Muscle of leg (tissue), 11 donors: ENCODE data around the gene ARHGAP23. TPM values are rescaled to one million over a fixed set of nuclear protein-coding genes. Genes with fewer than 3 reads are reported as not detected.

ENCODE experiments used
- DNase-seq: peaks from one replicate; pipeline ENCODE4 v3.0.0; 2013
- H3K27ac ChIP-seq: one replicate; pipeline ENCODE4 v1.5.1; 2013; ENCODE audit warnings: mild to moderate bottlenecking, low read length, control low read depth
- H3K27me3 ChIP-seq: one replicate; pipeline ENCODE4 v1.6.1; 2013; ENCODE audit warnings: low read length; ENCODE audit not compliant: control insufficient read depth, insufficient read depth
- H3K36me3 ChIP-seq: one replicate; pipeline ENCODE4 v1.6.1; 2013; ENCODE audit warnings: low read length; ENCODE audit not compliant: control insufficient read depth, insufficient read depth
- H3K4me1 ChIP-seq: one replicate; pipeline ENCODE4 v1.6.1; 2013; ENCODE audit warnings: low read length; ENCODE audit not compliant: control insufficient read depth, insufficient read depth
- H3K4me3 ChIP-seq: one replicate; pipeline ENCODE4 v1.5.1; 2013; ENCODE audit warnings: low read length, control low read depth
- H3K9me3 ChIP-seq: replicated peaks from 2 replicates; pipeline ENCODE4 v1.6.1; 2013; ENCODE audit warnings: low read depth, low read length; ENCODE audit not compliant: control insufficient read depth
- whole genome bisulfite sequencing: methylation state at CpG from one replicate; pipeline ENCODE4 v1.1.5; 2013; ENCODE audit warnings: missing lambda C conversion rate; ENCODE audit not compliant: insufficient coverage; 5-methylcytosine and 5-hydroxymethylcytosine counted together
- polyA plus RNA-seq, 8 donors: library from polyadenylated mRNA; unstranded; fragments of 120-200 nt; gene quantifications; one replicate each; pipeline versions ENCODE4 v1.2.1 to v1.2.3, GENCODE V29; 2013; ENCODE audit warnings: inconsistent platforms in 1 of 8, low replicate concordance in 1 of 8; ENCODE audit not compliant: insufficient read length in 8 of 8, insufficient read depth in 1 of 8
- total RNA-seq: library from RNA; stranded (reverse); fragments of 120-200 nt; gene quantifications from one replicate; pipeline ENCODE4 v1.2.4, GENCODE V29; 2013

ARHGAP23 gene
- total and polyA plus RNA-seq, 9 donors, result 17.1 to 44.2 (median 35.8) TPM

- Histone ChIP-seq H3K4me3 (no peak overlapping the region), H3K4me1 (peaks cover 9% of the 10 kb centered on the region), H3K27ac (no peak overlapping the region), H3K9me3 (no peaks in the 10 kb centered on the region), H3K36me3 (peaks cover 52% of the 10 kb centered on the region), H3K27me3 (peaks cover 2% of the 10 kb centered on the region)
- DNase-seq, result no peak
- WGBS, result 89% methylated on average over 12 of the region's 14 CpGs
These were observed 76.0 kb downstream of the ARHGAP23 start for GRCh38 chr17:38504216-38504615.

- Histone ChIP-seq H3K9me3 (no peaks in the 10 kb centered on the region), H3K27me3 (peaks cover 22% of the 10 kb centered on the region), H3K36me3 (peaks cover 42% of the 10 kb centered on the region), H3K4me1 (peaks cover 23% of the 10 kb centered on the region), H3K4me3 (no peak overlapping the region), H3K27ac (no peak overlapping the region)
- WGBS, result 100% methylated on average over 1 of the region's 3 CpGs
- no peak for DNase-seq
These were observed 79.2 kb downstream of the ARHGAP23 start for GRCh38 chr17:38507436-38507835.

- H3K4me3 ChIP-seq, result no peak overlapping the region
- no peaks in the 10 kb centered on the region for H3K9me3 ChIP-seq
- peaks cover 26% of the 10 kb centered on the region for H3K27me3 ChIP-seq
- no peak overlapping the region for H3K27ac ChIP-seq
- peaks cover 36% of the 10 kb centered on the region for H3K36me3 ChIP-seq
- WGBS, result 80% methylated on average over 2 of the region's 3 CpGs
- DNase-seq, result no peak
- H3K4me1 ChIP-seq, result peaks cover 26% of the 10 kb centered on the region
These were observed 79.8 kb downstream of the ARHGAP23 start for GRCh38 chr17:38507921-38508569.

- WGBS, result 68% methylated on average over 6 of the region's 6 CpGs
These were observed 80.3 kb downstream of the ARHGAP23 start for GRCh38 chr17:38508570-38508950.

GRCh38 chr17:38508954-38509771 is 80.9 kb downstream of the ARHGAP23 start:
- peak; percentile 89 for DNase-seq
- peak overlapping the region; percentile 20 for H3K27ac ChIP-seq
- peaks cover 26% of the 10 kb centered on the region for H3K27me3 ChIP-seq
- WGBS, result 29% methylated on average over 25 of the region's 27 CpGs
- no peaks in the 10 kb centered on the region for H3K9me3 ChIP-seq
- peaks cover 26% of the 10 kb centered on the region for H3K4me1 ChIP-seq
- H3K36me3 ChIP-seq, result peaks cover 25% of the 10 kb centered on the region
- H3K4me3 ChIP-seq, result peak overlapping the region; percentile 17

More at GRCh38 chr17:38508570-38508950, 80.3 kb downstream of the ARHGAP23 start:
- DNase-seq, result no peak
- peaks cover 31% of the 10 kb centered on the region for H3K36me3 ChIP-seq
- H3K27ac ChIP-seq, result no peak overlapping the region
- H3K4me1 ChIP-seq, result peaks cover 26% of the 10 kb centered on the region
- H3K9me3 ChIP-seq, result no peaks in the 10 kb centered on the region
- no peak overlapping the region for H3K4me3 ChIP-seq
- peaks cover 26% of the 10 kb centered on the region for H3K27me3 ChIP-seq

GRCh38 chr17:38509772-38510420 is 81.6 kb downstream of the ARHGAP23 start:
- Histone ChIP-seq H3K27ac (peak overlapping the region; percentile 20), H3K4me1 (peaks cover 26% of the 10 kb centered on the region), H3K27me3 (peaks cover 26% of the 10 kb centered on the region), H3K9me3 (no peaks in the 10 kb centered on the region), H3K36me3 (peaks cover 21% of the 10 kb centered on the region), H3K4me3 (peak overlapping the region; percentile 17)
- no peak for DNase-seq
- 2% methylated on average over 80 of the region's 80 CpGs for WGBS

- H3K4me3 ChIP-seq, result no peak overlapping the region
- H3K36me3 ChIP-seq, result peaks cover 21% of the 10 kb centered on the region
- DNase-seq, result peak; percentile 72
- WGBS, result 2% methylated on average over 79 of the region's 86 CpGs
- H3K9me3 ChIP-seq, result no peaks in the 10 kb centered on the region
- H3K27ac ChIP-seq, result no peak overlapping the region
- peaks cover 26% of the 10 kb centered on the region for H3K4me1 ChIP-seq
- peaks cover 26% of the 10 kb centered on the region for H3K27me3 ChIP-seq
These were observed 82.3 kb downstream of the ARHGAP23 start for GRCh38 chr17:38510421-38511149.

GRCh38 chr17:38511150-38512108 is 83.2 kb downstream of the ARHGAP23 start:
- no peak for DNase-seq
- peaks cover 26% of the 10 kb centered on the region for H3K27me3 ChIP-seq
- H3K27ac ChIP-seq, result no peak overlapping the region
- peaks cover 26% of the 10 kb centered on the region for H3K4me1 ChIP-seq
- WGBS, result 28% methylated on average over 6 of the region's 15 CpGs
- H3K4me3 ChIP-seq, result no peak overlapping the region
- H3K9me3 ChIP-seq, result no peaks in the 10 kb centered on the region
- peaks cover 13% of the 10 kb centered on the region for H3K36me3 ChIP-seq

GRCh38 chr17:38512473-38513058 is 84.3 kb downstream of the ARHGAP23 start:
- H3K9me3 ChIP-seq, result no peaks in the 10 kb centered on the region
- H3K27ac ChIP-seq, result no peak overlapping the region
- H3K27me3 ChIP-seq, result peaks cover 26% of the 10 kb centered on the region
- H3K4me1 ChIP-seq, result peaks cover 26% of the 10 kb centered on the region
- DNase-seq, result no peak
- H3K4me3 ChIP-seq, result no peak overlapping the region
- WGBS, result 48% methylated on average over 7 of the region's 13 CpGs
- peaks cover 5% of the 10 kb centered on the region for H3K36me3 ChIP-seq
